ENCODE measurements around the gene DDX1.

GRCh38 chr2:15633043-15633970, 41.6 kb downstream of the DDX1 start:
- TF ChIP-seq, protein P1, sequence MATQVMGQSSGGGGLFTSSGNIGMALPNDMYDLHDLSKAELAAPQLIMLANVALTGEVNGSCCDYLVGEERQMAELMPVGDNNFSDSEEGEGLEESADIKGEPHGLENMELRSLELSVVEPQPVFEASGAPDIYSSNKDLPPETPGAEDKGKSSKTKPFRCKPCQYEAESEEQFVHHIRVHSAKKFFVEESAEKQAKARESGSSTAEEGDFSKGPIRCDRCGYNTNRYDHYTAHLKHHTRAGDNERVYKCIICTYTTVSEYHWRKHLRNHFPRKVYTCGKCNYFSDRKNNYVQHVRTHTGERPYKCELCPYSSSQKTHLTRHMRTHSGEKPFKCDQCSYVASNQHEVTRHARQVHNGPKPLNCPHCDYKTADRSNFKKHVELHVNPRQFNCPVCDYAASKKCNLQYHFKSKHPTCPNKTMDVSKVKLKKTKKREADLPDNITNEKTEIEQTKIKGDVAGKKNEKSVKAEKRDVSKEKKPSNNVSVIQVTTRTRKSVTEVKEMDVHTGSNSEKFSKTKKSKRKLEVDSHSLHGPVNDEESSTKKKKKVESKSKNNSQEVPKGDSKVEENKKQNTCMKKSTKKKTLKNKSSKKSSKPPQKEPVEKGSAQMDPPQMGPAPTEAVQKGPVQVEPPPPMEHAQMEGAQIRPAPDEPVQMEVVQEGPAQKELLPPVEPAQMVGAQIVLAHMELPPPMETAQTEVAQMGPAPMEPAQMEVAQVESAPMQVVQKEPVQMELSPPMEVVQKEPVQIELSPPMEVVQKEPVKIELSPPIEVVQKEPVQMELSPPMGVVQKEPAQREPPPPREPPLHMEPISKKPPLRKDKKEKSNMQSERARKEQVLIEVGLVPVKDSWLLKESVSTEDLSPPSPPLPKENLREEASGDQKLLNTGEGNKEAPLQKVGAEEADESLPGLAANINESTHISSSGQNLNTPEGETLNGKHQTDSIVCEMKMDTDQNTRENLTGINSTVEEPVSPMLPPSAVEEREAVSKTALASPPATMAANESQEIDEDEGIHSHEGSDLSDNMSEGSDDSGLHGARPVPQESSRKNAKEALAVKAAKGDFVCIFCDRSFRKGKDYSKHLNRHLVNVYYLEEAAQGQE (IDR thresholded peaks at IDR 0.05; ENCODE audit: insufficient read depth in 1 of 2, low read depth in 2 of 2, low read length in 2 of 2) = no peak
- no peak for TF ChIP-seq POLR2AphosphoS5 (IDR thresholded peaks at IDR 0.05; ENCODE audit: low read depth, low read length)
- no peak for TF ChIP-seq FOXP2 (optimal IDR thresholded peaks at IDR 0.05; ENCODE audit: borderline replicate concordance, extremely low read depth, extremely low read length, insufficient read depth)
- no peak for TF ChIP-seq SIN3A (IDR thresholded peaks at IDR 0.05; ENCODE audit: borderline replicate concordance, insufficient read depth, low read length)

All from PFSK-1 (cell line).